OCI-LY1 (cell line): ENCODE data around the gene RAB3C.

ENCODE experiments used
- H2AFZ ChIP-seq: fragments of 200-600 bp; sonication (generic), shearing (Covaris generic); 2 replicates; pipeline ENCODE4 v1.6.0; 2014; ENCODE audit warnings: antibody characterized with exemption, mild to moderate bottlenecking, low read length
- H3F3A ChIP-seq: fragments of 200-600 bp; sonication (generic), shearing (Covaris generic); 2 replicates; pipeline ENCODE4 v1.6.0; 2014; ENCODE audit warnings: mild to moderate bottlenecking, antibody characterized with exemption, low read length, moderate library complexity; ENCODE audit not compliant: insufficient read depth
- H3K27ac ChIP-seq: fragments of 200-600 bp; sonication (generic); 2 replicates; pipeline ENCODE4 v1.5.1; 2014; ENCODE audit warnings: low read length, mixed run types, mild to moderate bottlenecking, low read depth; ENCODE audit not compliant: poor library complexity, severe bottlenecking
- H3K27me3 ChIP-seq: fragments of 200-600 bp; sonication (generic); 2 replicates; pipeline ENCODE4 v1.6.0; 2014; ENCODE audit warnings: antibody characterized with exemption, mild to moderate bottlenecking, low read length, moderate library complexity; ENCODE audit not compliant: insufficient read depth
- H3K36me3 ChIP-seq: fragments of 200-600 bp; sonication (generic); 2 replicates; pipeline ENCODE4 v1.6.1; 2014; ENCODE audit warnings: mild to moderate bottlenecking, antibody characterized with exemption, low read length, moderate library complexity, mixed read lengths; ENCODE audit not compliant: insufficient read depth
- H3K4me1 ChIP-seq: fragments of 200-600 bp; sonication (generic); 2 replicates; pipeline ENCODE4 v1.5.1; 2014; ENCODE audit warnings: mild to moderate bottlenecking, low read length, moderate library complexity; ENCODE audit not compliant: insufficient read depth, severe bottlenecking
- H3K4me2 ChIP-seq: fragments of 200-600 bp; sonication (generic), shearing (Covaris generic); 2 replicates; pipeline ENCODE4 v1.6.1; 2014; ENCODE audit warnings: low read length
- H3K4me3 ChIP-seq: fragments of 200-600 bp; sonication (generic); 2 replicates; pipeline ENCODE4 v1.5.1; 2014; ENCODE audit warnings: low read length, low read depth, mild to moderate bottlenecking, mixed read lengths; ENCODE audit not compliant: poor library complexity, severe bottlenecking
- H3K79me2 ChIP-seq: fragments of 200-600 bp; shearing (Covaris generic); 2 replicates; pipeline ENCODE4 v1.6.1; 2016; ENCODE audit warnings: mixed run types, low read length, mixed read lengths; ENCODE audit not compliant: insufficient read depth
- H3K9ac ChIP-seq: fragments of 200-600 bp; sonication (generic), shearing (Covaris generic); 2 replicates; pipeline ENCODE4 v1.6.1; 2014; ENCODE audit warnings: mild to moderate bottlenecking, low read length, mixed read lengths
- H3K9me2 ChIP-seq: fragments of 200-600 bp; sonication (generic), shearing (Covaris generic); 2 replicates; pipeline ENCODE4 v1.6.1; 2014; ENCODE audit warnings: low read depth, mild to moderate bottlenecking, low read length, mixed read lengths
- H3K9me3 ChIP-seq: fragments of 200-600 bp; shearing (Covaris generic); 2 replicates; pipeline ENCODE4 v1.6.1; 2014; ENCODE audit warnings: low read length, mixed read lengths
- H4K20me1 ChIP-seq: fragments of 200-600 bp; sonication (generic), shearing (Covaris generic); 2 replicates; pipeline ENCODE4 v1.6.0; 2016; ENCODE audit warnings: mild to moderate bottlenecking, low read length; ENCODE audit not compliant: insufficient read depth
- EZH2 ChIP-seq: fragments of 200-600 bp; sonication (generic), shearing (Covaris generic); IDR thresholded peaks from 2 replicates; pipeline ENCODE4 v1.8.0; 2017; ENCODE audit warnings: borderline replicate concordance, mixed run types, mild to moderate bottlenecking, antibody characterized with exemption, low read length, moderate library complexity, mixed read lengths
- TF ChIP-seq, protein P1 (sequence below): fragments of 200-600 bp; sonication (generic), shearing (Covaris generic); IDR thresholded peaks from 2 replicates; pipeline ENCODE4 v1.5.1; 2017; ENCODE audit warnings: mild to moderate bottlenecking, antibody characterized with exemption, low read length, moderate library complexity, mixed read lengths

RAB3C gene

DNA sequence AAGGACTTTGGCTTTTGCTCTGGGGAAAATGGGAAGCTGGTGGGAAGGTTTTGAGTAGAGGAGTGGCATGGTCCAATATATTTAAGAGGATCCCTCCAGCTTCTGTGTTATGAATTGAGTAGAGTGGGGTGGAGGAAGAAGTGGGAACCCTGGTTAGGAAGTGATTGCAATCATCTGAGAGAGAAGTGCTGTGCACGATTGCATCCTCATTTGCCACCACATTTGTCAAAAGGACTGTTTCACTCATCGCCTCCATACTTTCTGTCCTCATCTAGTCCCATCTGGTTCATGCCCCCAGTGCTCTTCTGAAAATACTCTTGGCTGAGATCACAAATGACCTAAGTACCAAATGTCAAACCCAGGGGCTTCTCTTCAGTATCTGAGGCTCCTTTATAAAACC, 192.1 kb downstream of the RAB3C start:
- TF ChIP-seq, protein P1, sequence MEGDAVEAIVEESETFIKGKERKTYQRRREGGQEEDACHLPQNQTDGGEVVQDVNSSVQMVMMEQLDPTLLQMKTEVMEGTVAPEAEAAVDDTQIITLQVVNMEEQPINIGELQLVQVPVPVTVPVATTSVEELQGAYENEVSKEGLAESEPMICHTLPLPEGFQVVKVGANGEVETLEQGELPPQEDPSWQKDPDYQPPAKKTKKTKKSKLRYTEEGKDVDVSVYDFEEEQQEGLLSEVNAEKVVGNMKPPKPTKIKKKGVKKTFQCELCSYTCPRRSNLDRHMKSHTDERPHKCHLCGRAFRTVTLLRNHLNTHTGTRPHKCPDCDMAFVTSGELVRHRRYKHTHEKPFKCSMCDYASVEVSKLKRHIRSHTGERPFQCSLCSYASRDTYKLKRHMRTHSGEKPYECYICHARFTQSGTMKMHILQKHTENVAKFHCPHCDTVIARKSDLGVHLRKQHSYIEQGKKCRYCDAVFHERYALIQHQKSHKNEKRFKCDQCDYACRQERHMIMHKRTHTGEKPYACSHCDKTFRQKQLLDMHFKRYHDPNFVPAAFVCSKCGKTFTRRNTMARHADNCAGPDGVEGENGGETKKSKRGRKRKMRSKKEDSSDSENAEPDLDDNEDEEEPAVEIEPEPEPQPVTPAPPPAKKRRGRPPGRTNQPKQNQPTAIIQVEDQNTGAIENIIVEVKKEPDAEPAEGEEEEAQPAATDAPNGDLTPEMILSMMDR, result no peak
- no peak for TF ChIP-seq EZH2

DNA sequence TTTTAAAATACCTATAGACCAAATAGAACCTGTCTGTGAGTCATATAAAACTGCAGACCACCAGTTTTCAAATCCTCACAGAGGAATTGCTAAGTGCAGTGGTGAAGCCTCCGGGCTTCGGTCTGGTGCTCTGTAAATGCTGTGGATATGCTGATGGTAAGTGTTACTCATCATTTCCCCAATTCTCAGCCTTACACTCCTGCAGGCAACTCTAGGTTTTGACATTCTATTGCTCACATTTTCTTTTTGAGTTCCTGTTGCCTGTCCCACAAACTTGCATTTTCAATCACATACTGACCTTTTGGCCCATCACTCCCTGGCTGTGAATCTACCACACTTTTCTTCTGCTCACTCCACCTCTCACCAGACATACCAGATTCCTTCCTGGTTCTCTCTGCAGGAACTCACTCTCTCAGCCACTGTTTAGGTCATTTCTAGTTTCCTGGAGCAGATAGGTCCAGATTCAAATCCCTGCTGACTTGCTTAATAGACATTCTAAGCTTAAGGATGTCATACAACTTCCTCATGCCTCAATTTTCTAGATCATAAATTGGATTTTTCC, 192.9 kb downstream of the RAB3C start:
- H3K27me3 ChIP-seq, result no peaks in the 10 kb centered on the region
- no peaks in the 10 kb centered on the region for H3K9me2 ChIP-seq
- no peak overlapping the region for H2AFZ ChIP-seq
- no peak overlapping the region for H3K27ac ChIP-seq
- no peak overlapping the region for H3K9ac ChIP-seq
- H4K20me1 ChIP-seq, result no peaks in the 10 kb centered on the region
- H3K4me3 ChIP-seq, result no peak overlapping the region
- no peaks in the 10 kb centered on the region for H3K4me1 ChIP-seq
- TF ChIP-seq EZH2, result no peak
- TF ChIP-seq, protein P1, result no peak
- H3F3A ChIP-seq, result no peaks in the 10 kb centered on the region
- H3K79me2 ChIP-seq, result no peaks in the 10 kb centered on the region
- no peaks in the 10 kb centered on the region for H3K36me3 ChIP-seq
- H3K9me3 ChIP-seq, result no peaks in the 10 kb centered on the region
- no peak overlapping the region for H3K4me2 ChIP-seq

More for the DNA sequence above, 192.1 kb downstream of the RAB3C start:
- no peaks in the 10 kb centered on the region for H3F3A ChIP-seq
- H3K4me3 ChIP-seq, result no peak overlapping the region
- H4K20me1 ChIP-seq, result no peaks in the 10 kb centered on the region
- no peak overlapping the region for H3K4me2 ChIP-seq
- H3K79me2 ChIP-seq, result no peaks in the 10 kb centered on the region
- no peaks in the 10 kb centered on the region for H3K27me3 ChIP-seq
- no peak overlapping the region for H2AFZ ChIP-seq
- no peaks in the 10 kb centered on the region for H3K36me3 ChIP-seq
- no peaks in the 10 kb centered on the region for H3K4me1 ChIP-seq
- H3K9me3 ChIP-seq, result no peaks in the 10 kb centered on the region
- H3K27ac ChIP-seq, result no peak overlapping the region
- H3K9ac ChIP-seq, result no peak overlapping the region
- no peaks in the 10 kb centered on the region for H3K9me2 ChIP-seq

DNA sequence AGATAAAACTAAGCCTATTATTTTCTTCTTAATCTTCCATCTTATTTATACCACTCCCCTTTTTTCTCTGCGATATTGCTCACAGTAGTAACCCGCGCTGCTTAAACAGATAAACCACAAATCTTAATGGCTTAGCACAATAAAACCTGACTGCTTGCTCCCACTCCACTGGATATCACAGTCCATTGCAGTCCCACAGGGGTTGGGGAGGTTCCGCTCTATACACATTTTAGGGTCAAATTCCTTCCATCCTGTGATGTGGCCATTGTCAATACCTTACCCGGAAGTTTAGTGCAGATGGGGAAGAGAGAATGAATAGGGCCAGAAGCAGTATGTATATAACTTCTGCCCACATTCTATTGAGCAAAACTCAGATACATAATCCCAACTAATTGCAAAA, 193.7 kb downstream of the RAB3C start:
- TF ChIP-seq EZH2, result no peak
- TF ChIP-seq, protein P1, result no peak
- H3K9me2 ChIP-seq, result no peaks in the 10 kb centered on the region
- no peak overlapping the region for H3K4me2 ChIP-seq
- no peak overlapping the region for H3K27ac ChIP-seq
- no peak overlapping the region for H2AFZ ChIP-seq
- H3K4me1 ChIP-seq, result no peaks in the 10 kb centered on the region
- H3K4me3 ChIP-seq, result no peak overlapping the region
- no peaks in the 10 kb centered on the region for H3K9me3 ChIP-seq
- H3K27me3 ChIP-seq, result no peaks in the 10 kb centered on the region
- H3K36me3 ChIP-seq, result no peaks in the 10 kb centered on the region
- H3K9ac ChIP-seq, result no peak overlapping the region
- no peaks in the 10 kb centered on the region for H4K20me1 ChIP-seq
- no peaks in the 10 kb centered on the region for H3K79me2 ChIP-seq
- no peaks in the 10 kb centered on the region for H3F3A ChIP-seq
